ENCODE results near the gene GALNTL6. TPM values are rescaled to one million over a fixed set of nuclear protein-coding genes. Genes with fewer than 3 reads are reported as not detected.

GALNTL6 gene
- polyA plus RNA-seq (2013, experiment 1 of 2; ENCODE audit: insufficient read length), result 0.10 TPM
- 0.20 TPM for polyA plus RNA-seq (2013, experiment 2 of 2; ENCODE audit: insufficient read length)

GRCh38 chr4:171812665-171813525, at the start of gene GALNTL6:
TSS of gene GALNTL6 (plus strand) at chr4:171813404.
- peak; percentile 37 for DNase-seq

GRCh38 chr4:171765514-171765913, 47.7 kb upstream of the GALNTL6 start:
- no peak for DNase-seq

- DNase-seq, result no peak
These were observed 38.5 kb upstream of the GALNTL6 start for GRCh38 chr4:171774642-171775190.

GRCh38 chr4:171779301-171779700, 33.9 kb upstream of the GALNTL6 start:
- no peak for DNase-seq

GRCh38 chr4:171785388-171785787, 27.8 kb upstream of the GALNTL6 start:
- DNase-seq, result no peak

- DNase-seq, result no peak
These were observed 19.5 kb upstream of the GALNTL6 start for GRCh38 chr4:171793723-171794122.

GRCh38 chr4:171794528-171794927, 18.7 kb upstream of the GALNTL6 start:
- no peak for DNase-seq

- DNase-seq, result no peak
These were observed 3.4 kb upstream of the GALNTL6 start for GRCh38 chr4:171809854-171810253.

- no peak for DNase-seq
These were observed 905 bp upstream of the GALNTL6 start for GRCh38 chr4:171812333-171812664.

- DNase-seq, result peak; percentile 30
These were observed 484 bp downstream of the GALNTL6 start for GRCh38 chr4:171813526-171814250.

GRCh38 chr4:171814545-171814944, 1.3 kb downstream of the GALNTL6 start:
- no peak for DNase-seq

GRCh38 chr4:171817026-171817425, 3.8 kb downstream of the GALNTL6 start:
- no peak for DNase-seq

GRCh38 chr4:171834640-171835039, 21.4 kb downstream of the GALNTL6 start:
- no peak for DNase-seq

GRCh38 chr4:171843456-171843855, 30.3 kb downstream of the GALNTL6 start:
- DNase-seq, result no peak

- peak; percentile 40 for DNase-seq
These were observed 33.0 kb downstream of the GALNTL6 start for GRCh38 chr4:171846232-171846631.

- no peak for DNase-seq
These were observed 33.7 kb downstream of the GALNTL6 start for GRCh38 chr4:171846893-171847292.

GRCh38 chr4:171847751-171848150, 34.5 kb downstream of the GALNTL6 start:
- peak; percentile 17 for DNase-seq

GRCh38 chr4:171849686-171850222, 36.5 kb downstream of the GALNTL6 start:
- no peak for DNase-seq

- DNase-seq, result no peak
These were observed 38.1 kb downstream of the GALNTL6 start for GRCh38 chr4:171851295-171851694.

- no peak for DNase-seq
These were observed 44.3 kb downstream of the GALNTL6 start for GRCh38 chr4:171857302-171858012.

GRCh38 chr4:171875291-171875690, 62.1 kb downstream of the GALNTL6 start:
- DNase-seq, result no peak

- peak; percentile 15 for DNase-seq
These were observed 63.4 kb downstream of the GALNTL6 start for GRCh38 chr4:171876636-171877035.

Data from fibroblast of skin of back (primary cell).